Panc1 (cell line): ENCODE data around the gene LNX1. TPM values are rescaled to one million over a fixed set of nuclear protein-coding genes. Genes with fewer than 3 reads are reported as not detected.

Experiments used
- ATAC-seq: fragments of 200-7000 bp; cut with Tn5 transposase; 2 replicates; pipeline ENCODE4 v1.9.1; 2020; ENCODE audit warnings: mild to moderate bottlenecking, moderate library complexity
- BruUV-seq: library from RNA; stranded (reverse); fragments of 400-500 nt; replicated peaks from 2 replicates; lab custom pipeline; 2021; lab: Mats Ljungman, UMichigan
- CTCF ChIA-PET: fragments of 300-600 bp; sonication (Branson Sonifier 250); formaldehyde crosslinking; loops from one replicate; lab custom pipeline; 2022; ENCODE audit warnings: antibody characterized with exemption; lab: Charles Lee
- POLR2A ChIA-PET: fragments of 300-600 bp; sonication (Branson Sonifier 250); formaldehyde crosslinking; loops from one replicate; lab custom pipeline; 2022; ENCODE audit warnings: antibody characterized with exemption; lab: Charles Lee
- DNase-seq: peaks from one replicate; pipeline ENCODE4 v3.0.0-alpha.2; 2010; ENCODE audit warnings: low read depth, low spot score
- H3K27ac ChIP-seq: 2 replicates; pipeline ENCODE4 v1.5.1; 2011; ENCODE audit warnings: mild to moderate bottlenecking, low read length, inconsistent platforms
- H3K27me3 ChIP-seq: fragments of 200-500 bp; sonication (Bioruptor generic); 2 replicates; pipeline ENCODE4 v1.6.0; 2014; ENCODE audit warnings: low read length, inconsistent platforms; ENCODE audit not compliant: control insufficient read depth, insufficient read depth
- H3K36me3 ChIP-seq: fragments of 200-500 bp; sonication (Bioruptor generic); 2 replicates; pipeline ENCODE4 v1.5.1; 2014; ENCODE audit warnings: inconsistent platforms, mild to moderate bottlenecking, low read length, moderate library complexity; ENCODE audit not compliant: control insufficient read depth, insufficient read depth
- H3K4me1 ChIP-seq: 2 replicates; pipeline ENCODE4 v1.5.1; 2011; ENCODE audit warnings: inconsistent platforms, mild to moderate bottlenecking, low read length, moderate library complexity; ENCODE audit not compliant: control insufficient read depth, insufficient read depth
- H3K4me3 ChIP-seq, 2 experiments: 2 replicates each; pipeline ENCODE4 v1.5.1; 2011 to 2012; ENCODE audit warnings: low read depth in 2 of 2, low read length in 2 of 2, mild to moderate bottlenecking in 2 of 2, inconsistent platforms in 1 of 2, moderate library complexity in 1 of 2
- H3K9me3 ChIP-seq: fragments of 200-500 bp; sonication (Bioruptor generic); 2 replicates; pipeline ENCODE4 v1.5.1; 2014; ENCODE audit warnings: low read depth, mild to moderate bottlenecking, inconsistent platforms, low read length, moderate library complexity; ENCODE audit not compliant: control insufficient read depth, insufficient read depth
- CTCF ChIP-seq: fragments of 450-650 bp; IDR thresholded peaks from 2 replicates; pipeline ENCODE4 v1.5.1; 2017; ENCODE audit warnings: mild to moderate bottlenecking
- POLR2AphosphoS5 ChIP-seq: IDR thresholded peaks from 2 replicates; pipeline ENCODE4 v1.6.1; 2012; ENCODE audit warnings: mild to moderate bottlenecking, low read depth, low read length, moderate library complexity
- REST ChIP-seq, 2 experiments: IDR thresholded peaks; 2 replicates each; pipeline ENCODE4 v1.6.1; 2011 to 2012; ENCODE audit warnings: low read depth in 2 of 2, control low read depth in 1 of 2, low read length in 1 of 2, mild to moderate bottlenecking in 1 of 2, moderate library complexity in 1 of 2; ENCODE audit not compliant: insufficient read depth in 1 of 2
- SIN3A ChIP-seq: IDR thresholded peaks from 2 replicates; pipeline ENCODE4 v1.6.1; 2012; ENCODE audit warnings: low read depth, mild to moderate bottlenecking, low read length, moderate library complexity, borderline replicate concordance; ENCODE audit not compliant: insufficient read depth
- TCF7L2 ChIP-seq: IDR thresholded peaks from 2 replicates; pipeline ENCODE4 v1.6.1; 2011; ENCODE audit warnings: mild to moderate bottlenecking, low read depth, low read length, inconsistent platforms
- in situ Hi-C: cut with HindIII; loops from 2 replicates; pipeline ENCODE4 v1.10.0; 2016; ENCODE audit warnings: low sequenced_read_pairs, low pct_unique_long_range_greater_than_20kb
- intact Hi-C: fragments of 100-400 bp; cut with micrococcal nuclease; formaldehyde crosslinking; loops from one replicate; pipeline ENCODE4 v1.10.0; 2022; ENCODE audit not compliant: unreplicated experiment
- total RNA-seq: library from RNA; stranded (reverse); gene quantifications from one replicate; pipeline ENCODE4 v1.2.1, GENCODE V29; 2021; ENCODE audit not compliant: unreplicated experiment

The LNX1 gene
- total RNA-seq, 1 experiment from 2014 or later, result 0.18 TPM

DNA sequence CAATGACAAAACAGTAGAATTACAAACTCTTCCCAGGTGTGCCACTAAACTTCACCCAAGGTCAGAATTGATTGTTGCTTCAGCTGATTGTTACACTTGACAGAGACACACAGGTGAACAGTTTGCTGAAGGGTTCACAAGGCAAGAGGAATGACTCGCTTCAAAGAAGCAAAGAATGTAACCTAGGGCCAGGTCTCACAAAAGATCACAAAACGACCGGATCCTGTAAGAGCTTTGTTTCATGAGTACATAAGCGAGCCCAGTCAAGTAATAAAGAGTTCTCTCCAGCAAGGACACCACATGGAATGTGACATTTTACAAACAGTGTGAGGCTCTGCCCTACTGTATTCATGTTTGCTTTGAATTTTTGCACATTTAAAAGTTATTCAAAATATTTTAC lies 9.1 kb downstream of the LNX1 start:
- intact Hi-C loops, result no loop called here
- Histone ChIP-seq H3K27ac (no peak overlapping the region), H3K4me1 (peaks cover 5% of the 10 kb centered on the region; the same call in 1 of the 2 replicates), H3K9me3 (no peaks in the 10 kb centered on the region), H3K27me3 (no peaks in the 10 kb centered on the region), H3K36me3 (no peaks in the 10 kb centered on the region), H3K4me3 (no peak overlapping the region)
- BruUV-seq, result no TSS peak
- ATAC-seq (no peak), DNase-seq (no peak)
- CTCF ChIA-PET, result interaction anchor here (0.6 kb wide), 1 partner anchor 24 kb away, joined by 3 read pairs; no protein-coding TSS in a partner anchor
- POLR2A ChIA-PET, result no interaction called here
- no peak for TF ChIP-seq POLR2AphosphoS5
- in situ Hi-C loops, result no loop called here

DNA sequence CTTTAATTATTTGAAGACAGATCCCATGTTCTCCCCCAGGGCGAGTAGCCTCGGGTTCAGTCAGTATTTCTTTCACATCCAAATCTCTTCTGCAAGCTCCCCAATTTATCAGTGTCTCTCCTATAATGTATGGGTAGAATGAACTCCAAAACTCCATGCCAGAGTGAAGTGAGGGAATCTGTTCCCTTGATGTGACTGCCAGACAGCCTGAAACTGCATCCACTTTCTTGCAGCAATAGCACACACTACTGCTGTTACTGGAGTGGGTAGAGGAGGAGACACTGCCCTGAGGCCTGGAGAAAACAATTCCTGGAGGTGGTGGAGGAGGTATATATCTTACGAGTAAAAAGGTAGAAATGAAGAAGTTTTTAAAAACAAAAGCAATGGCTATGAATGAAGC lies 11.0 kb downstream of the LNX1 start:
- in situ Hi-C loops (no loop called here), intact Hi-C loops (no loop called here)
- POLR2A ChIA-PET, result no interaction called here
- TF ChIP-seq POLR2AphosphoS5 (no peak), REST (IDR thresholded peaks at IDR 0.05; ENCODE audit: insufficient read depth in 1 of 2, low read depth in 2 of 2, low read length in 1 of 2) (no peak), SIN3A (no peak), TCF7L2 (no peak), CTCF (no peak)
- Histone ChIP-seq H3K4me1 (peaks cover 5% of the 10 kb centered on the region; the same call in 1 of the 2 replicates), H3K9me3 (no peaks in the 10 kb centered on the region), H3K27ac (no peak overlapping the region), H3K27me3 (no peaks in the 10 kb centered on the region), H3K36me3 (no peaks in the 10 kb centered on the region), H3K4me3 (no peak overlapping the region)
- CTCF ChIA-PET, result no interaction called here
- ATAC-seq (no peak), DNase-seq (no peak)
- BruUV-seq, result no TSS peak

DNA sequence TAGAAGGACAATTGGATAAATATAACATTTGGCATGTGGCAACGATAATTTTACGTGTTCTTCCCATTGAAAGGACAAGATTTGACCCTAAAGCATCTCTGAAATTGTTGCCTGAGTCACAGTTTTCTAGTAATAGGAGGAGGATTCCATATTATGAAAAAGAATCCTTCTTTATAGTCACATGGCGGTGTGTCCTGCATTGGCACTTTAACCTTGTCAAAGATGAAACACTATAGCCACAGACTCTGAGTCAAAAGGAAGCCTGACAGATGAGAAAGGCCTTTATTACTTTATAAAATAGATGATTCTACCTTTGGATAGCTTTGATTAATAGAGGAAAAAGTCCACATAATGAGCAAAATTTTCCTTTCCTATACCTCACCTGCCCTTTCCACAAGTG lies 11.5 kb downstream of the LNX1 start:
- no peak for DNase-seq
- Histone ChIP-seq H3K9me3 (no peaks in the 10 kb centered on the region), H3K4me1 (peaks cover 5% of the 10 kb centered on the region; the same call in 1 of the 2 replicates), H3K27ac (no peak overlapping the region), H3K36me3 (no peaks in the 10 kb centered on the region), H3K4me3 (no peak overlapping the region), H3K27me3 (no peaks in the 10 kb centered on the region)
- intact Hi-C loops (no loop called here), in situ Hi-C loops (no loop called here)
- TF ChIP-seq SIN3A (no peak), POLR2AphosphoS5 (no peak), REST (IDR thresholded peaks at IDR 0.05; ENCODE audit: insufficient read depth in 1 of 2, low read depth in 2 of 2, low read length in 1 of 2) (no peak), CTCF (no peak), TCF7L2 (no peak)
- POLR2A ChIA-PET, result no interaction called here
- CTCF ChIA-PET, result no interaction called here
- no peak for ATAC-seq
- BruUV-seq, result no TSS peak
